HepG2 (cell line): ENCODE measurements around the gene RING1. TPM values are rescaled to one million over a fixed set of nuclear protein-coding genes. Genes with fewer than 3 reads are reported as not detected.

Experiments
- AGO1 ChIP-seq: fragments of 200-400 bp; formaldehyde crosslinking; IDR thresholded peaks from 2 replicates; pipeline ENCODE4 v1.6.1; 2017; ENCODE audit warnings: mild to moderate bottlenecking, low read depth, low read length, moderate library complexity; ENCODE audit not compliant: poor library complexity, severe bottlenecking
- CENPX ChIP-seq: sonication (generic); formaldehyde crosslinking; IDR thresholded peaks from 2 replicates; pipeline ENCODE4 v1.9.0; 2021; ENCODE audit warnings: mild to moderate bottlenecking, missing genetic modification reagents, moderate library complexity
- CREB3 ChIP-seq: sonication (generic); formaldehyde crosslinking; IDR thresholded peaks from 2 replicates; pipeline ENCODE4 v1.5.0; 2020; ENCODE audit warnings: missing genetic modification reagents
- FOXJ3 ChIP-seq: sonication (generic); formaldehyde crosslinking; IDR thresholded peaks from 2 replicates; pipeline ENCODE4 v1.4.0; 2020; ENCODE audit warnings: missing genetic modification reagents, mild to moderate bottlenecking, borderline replicate concordance
- TFAP4 ChIP-seq: sonication (generic); IDR thresholded peaks from 2 replicates; pipeline ENCODE4 v1.6.1; 2016; ENCODE audit warnings: low read depth, borderline replicate concordance
- TRIM24 ChIP-seq: sonication (generic); formaldehyde crosslinking; IDR thresholded peaks from 2 replicates; pipeline ENCODE4 v1.8.0; 2022; ENCODE audit warnings: mild to moderate bottlenecking, missing genetic modification reagents
- ZFP91 ChIP-seq: sonication (generic); formaldehyde crosslinking; IDR thresholded peaks from 2 replicates; pipeline ENCODE4 v1.9.0; 2022; ENCODE audit warnings: missing genetic modification reagents, mild to moderate bottlenecking, borderline replicate concordance
- ZHX1 ChIP-seq: sonication (generic); formaldehyde crosslinking; IDR thresholded peaks from 2 replicates; pipeline ENCODE4 v1.8.1; 2022; ENCODE audit warnings: low read depth, mild to moderate bottlenecking, missing genetic modification reagents
- ZNF263 ChIP-seq: sonication (generic); formaldehyde crosslinking; IDR thresholded peaks from 2 replicates; pipeline ENCODE4 v1.4.0; 2020; ENCODE audit warnings: missing genetic modification reagents
- ZNF749 ChIP-seq: sonication (generic); formaldehyde crosslinking; IDR thresholded peaks from 2 replicates; pipeline ENCODE4 v1.8.0; 2022; ENCODE audit warnings: mild to moderate bottlenecking, missing genetic modification reagents, moderate library complexity, borderline replicate concordance
- ZZZ3 ChIP-seq: sonication (generic); formaldehyde crosslinking; IDR thresholded peaks from 2 replicates; pipeline ENCODE4 v1.4.0; 2020; ENCODE audit warnings: missing genetic modification reagents, mild to moderate bottlenecking, borderline replicate concordance
- polyA plus RNA-seq, 8 experiments: library from polyadenylated mRNA; depleted of rRNA in 3 of 8; stranded (reverse) in 7 of 8; unstranded in 1 of 8; fragments of >200 nt; fragmentation: Illumina TruSeq in 4 of 8; extraction: Trizol in 4 of 8; gene quantifications; 2 replicates each; pipeline versions ENCODE4 v1.2.1 to v1.2.3, GENCODE V29; 2011 to 2016; ENCODE audit warnings: low read depth in 4 of 8, missing spikeins in 1 of 8, mixed read lengths in 1 of 8; ENCODE audit not compliant: insufficient read depth in 1 of 8
- total RNA-seq, 5 experiments: library from RNA; depleted of rRNA; stranded (reverse); fragments of >200 nt; fragmentation: Illumina TruSeq; extraction: Trizol; gene quantifications; 2 replicates each; pipeline ENCODE4 v1.2.3, GENCODE V29; 2016; ENCODE audit warnings: low read depth in 1 of 5
- TF ChIP-seq, protein P1 (sequence below): sonication (generic); formaldehyde crosslinking; conservative IDR thresholded peaks from 2 replicates; pipeline ENCODE4 v1.8.1; 2023; ENCODE audit warnings: missing genetic modification reagents
- TF ChIP-seq, protein P2 (sequence below): sonication (generic); formaldehyde crosslinking; IDR thresholded peaks from 2 replicates; pipeline ENCODE4 v1.8.1; 2023; ENCODE audit warnings: mild to moderate bottlenecking, missing genetic modification reagents, borderline replicate concordance
- TF ChIP-seq, protein P3 (sequence below): IDR thresholded peaks from 2 replicates; pipeline ENCODE4 v1.6.1; 2016; ENCODE audit warnings: missing compliant biosample characterization, missing genetic modification reagents, borderline replicate concordance
- TF ChIP-seq, protein P4 (sequence below): fragments of 450-650 bp; IDR thresholded peaks from 2 replicates; pipeline ENCODE4 v1.6.1; 2016

The RING1 gene
- total and polyA plus RNA-seq, 2 of the 13 experiments (the other 11 are each of a cell fraction or from before 2014, with no cell fraction given), result 23.9 to 33.6 TPM

GRCh38 chr6:33208091-33208967 is at the start of gene RING1 (continued):
- TF ChIP-seq ZHX1 (CRISPR knock-in tag) (peak; percentile 98), CENPX (CRISPR knock-in tag) (no peak), ZFP91 (CRISPR knock-in tag) (peak; percentile 80), CREB3 (CRISPR knock-in tag) (no peak), ZNF263 (CRISPR knock-in tag) (peak; percentile 60; the same call in 1 of the 2 replicates), ZZZ3 (CRISPR knock-in tag) (no peak; the same call in 1 of the 2 replicates), AGO1 (peak; percentile 87), TRIM24 (no peak), FOXJ3 (CRISPR knock-in tag) (no peak), TFAP4 (peak; percentile 45; the same call in 1 of the 2 replicates), ZNF749 (CRISPR knock-in tag) (peak; percentile 89)
- TF ChIP-seq, protein P1, sequence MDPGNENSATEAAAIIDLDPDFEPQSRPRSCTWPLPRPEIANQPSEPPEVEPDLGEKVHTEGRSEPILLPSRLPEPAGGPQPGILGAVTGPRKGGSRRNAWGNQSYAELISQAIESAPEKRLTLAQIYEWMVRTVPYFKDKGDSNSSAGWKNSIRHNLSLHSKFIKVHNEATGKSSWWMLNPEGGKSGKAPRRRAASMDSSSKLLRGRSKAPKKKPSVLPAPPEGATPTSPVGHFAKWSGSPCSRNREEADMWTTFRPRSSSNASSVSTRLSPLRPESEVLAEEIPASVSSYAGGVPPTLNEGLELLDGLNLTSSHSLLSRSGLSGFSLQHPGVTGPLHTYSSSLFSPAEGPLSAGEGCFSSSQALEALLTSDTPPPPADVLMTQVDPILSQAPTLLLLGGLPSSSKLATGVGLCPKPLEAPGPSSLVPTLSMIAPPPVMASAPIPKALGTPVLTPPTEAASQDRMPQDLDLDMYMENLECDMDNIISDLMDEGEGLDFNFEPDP (CRISPR knock-in tag), result no peak
- TF ChIP-seq, protein P2, sequence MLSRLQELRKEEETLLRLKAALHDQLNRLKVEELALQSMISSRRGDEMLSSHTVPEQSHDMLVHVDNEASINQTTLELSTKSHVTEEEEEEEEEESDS, result no peak
- TF ChIP-seq, protein P3, sequence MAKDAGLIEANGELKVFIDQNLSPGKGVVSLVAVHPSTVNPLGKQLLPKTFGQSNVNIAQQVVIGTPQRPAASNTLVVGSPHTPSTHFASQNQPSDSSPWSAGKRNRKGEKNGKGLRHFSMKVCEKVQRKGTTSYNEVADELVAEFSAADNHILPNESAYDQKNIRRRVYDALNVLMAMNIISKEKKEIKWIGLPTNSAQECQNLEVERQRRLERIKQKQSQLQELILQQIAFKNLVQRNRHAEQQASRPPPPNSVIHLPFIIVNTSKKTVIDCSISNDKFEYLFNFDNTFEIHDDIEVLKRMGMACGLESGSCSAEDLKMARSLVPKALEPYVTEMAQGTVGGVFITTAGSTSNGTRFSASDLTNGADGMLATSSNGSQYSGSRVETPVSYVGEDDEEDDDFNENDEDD (CRISPR knock-in tag), result peak; percentile 86
- TF ChIP-seq, protein P4, sequence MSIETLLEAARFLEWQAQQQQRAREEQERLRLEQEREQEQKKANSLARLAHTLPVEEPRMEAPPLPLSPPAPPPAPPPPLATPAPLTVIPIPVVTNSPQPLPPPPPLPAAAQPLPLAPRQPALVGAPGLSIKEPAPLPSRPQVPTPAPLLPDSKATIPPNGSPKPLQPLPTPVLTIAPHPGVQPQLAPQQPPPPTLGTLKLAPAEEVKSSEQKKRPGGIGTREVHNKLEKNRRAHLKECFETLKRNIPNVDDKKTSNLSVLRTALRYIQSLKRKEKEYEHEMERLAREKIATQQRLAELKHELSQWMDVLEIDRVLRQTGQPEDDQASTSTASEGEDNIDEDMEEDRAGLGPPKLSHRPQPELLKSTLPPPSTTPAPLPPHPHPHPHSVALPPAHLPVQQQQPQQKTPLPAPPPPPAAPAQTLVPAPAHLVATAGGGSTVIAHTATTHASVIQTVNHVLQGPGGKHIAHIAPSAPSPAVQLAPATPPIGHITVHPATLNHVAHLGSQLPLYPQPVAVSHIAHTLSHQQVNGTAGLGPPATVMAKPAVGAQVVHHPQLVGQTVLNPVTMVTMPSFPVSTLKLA, result no peak
